Gastrocnemius medialis (tissue), 4 donors: Measurements from ENCODE around the gene SUPT20HL1.
"Not testable (repeated sequence)": the region's sequence is repeated elsewhere in the genome, so short reads cannot be mapped to it uniquely, and the experiment has no call there.

ENCODE experiments used
- POLR2A ChIP-seq, 2 donors: fragments of 450-650 bp; IDR thresholded peaks; one replicate each; pipeline ENCODE4 v1.6.1; 2017; ENCODE audit warnings: antibody characterized with exemption in 2 of 2, mild to moderate bottlenecking in 2 of 2, moderate library complexity in 2 of 2
- TF ChIP-seq, protein P1 (sequence below), 5 experiments: fragments of 450-650 bp in 3 of 5; fragments of 200-600 bp in 2 of 5; sonication (generic) in 2 of 5; IDR thresholded peaks in 4 of 5; conservative IDR thresholded peaks in 1 of 5; 1 replicate in 4 of 5; 2 replicates in 1 of 5; pipeline ENCODE4 v1.5.1; 2016 to 2019; ENCODE audit warnings: antibody characterized with exemption in 5 of 5, mild to moderate bottlenecking in 3 of 5, moderate library complexity in 3 of 5

DNA sequence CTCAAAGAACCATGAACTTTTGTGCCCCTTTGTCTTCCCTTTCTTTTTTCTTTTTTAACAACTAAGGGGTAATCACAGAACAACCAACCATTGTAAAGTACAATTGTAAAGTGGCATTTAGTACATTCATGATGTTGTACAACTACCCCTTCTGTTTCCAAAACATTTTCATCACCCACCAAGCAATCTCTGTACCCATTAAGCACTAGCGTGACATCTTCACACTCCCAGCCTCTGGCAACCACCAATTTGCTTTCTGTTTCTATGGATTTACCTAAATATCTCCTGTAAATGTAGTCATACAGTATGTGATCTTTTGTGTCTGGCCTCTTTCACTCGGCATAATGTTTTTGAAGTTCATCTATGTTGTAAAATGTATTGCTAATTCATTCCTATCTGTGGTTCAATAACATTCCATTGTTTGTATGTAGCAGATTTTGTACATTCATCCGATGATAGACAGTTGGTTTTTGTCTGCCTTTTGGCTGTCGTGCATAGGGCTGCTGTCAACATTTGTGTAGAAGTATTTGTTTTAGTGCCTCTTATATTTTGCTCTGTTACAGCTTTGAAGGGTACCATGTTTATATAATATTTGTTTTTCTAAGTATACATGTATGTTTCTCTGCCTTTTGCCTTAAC lies 6.4 kb downstream of the SUPT20HL1 start:
- TF ChIP-seq, protein P1, sequence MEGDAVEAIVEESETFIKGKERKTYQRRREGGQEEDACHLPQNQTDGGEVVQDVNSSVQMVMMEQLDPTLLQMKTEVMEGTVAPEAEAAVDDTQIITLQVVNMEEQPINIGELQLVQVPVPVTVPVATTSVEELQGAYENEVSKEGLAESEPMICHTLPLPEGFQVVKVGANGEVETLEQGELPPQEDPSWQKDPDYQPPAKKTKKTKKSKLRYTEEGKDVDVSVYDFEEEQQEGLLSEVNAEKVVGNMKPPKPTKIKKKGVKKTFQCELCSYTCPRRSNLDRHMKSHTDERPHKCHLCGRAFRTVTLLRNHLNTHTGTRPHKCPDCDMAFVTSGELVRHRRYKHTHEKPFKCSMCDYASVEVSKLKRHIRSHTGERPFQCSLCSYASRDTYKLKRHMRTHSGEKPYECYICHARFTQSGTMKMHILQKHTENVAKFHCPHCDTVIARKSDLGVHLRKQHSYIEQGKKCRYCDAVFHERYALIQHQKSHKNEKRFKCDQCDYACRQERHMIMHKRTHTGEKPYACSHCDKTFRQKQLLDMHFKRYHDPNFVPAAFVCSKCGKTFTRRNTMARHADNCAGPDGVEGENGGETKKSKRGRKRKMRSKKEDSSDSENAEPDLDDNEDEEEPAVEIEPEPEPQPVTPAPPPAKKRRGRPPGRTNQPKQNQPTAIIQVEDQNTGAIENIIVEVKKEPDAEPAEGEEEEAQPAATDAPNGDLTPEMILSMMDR (IDR thresholded peaks at IDR 0.05 in 4 of 5, conservative IDR thresholded peaks at IDR 0.05 in 1 of 5), result not testable (repeated sequence)
- TF ChIP-seq POLR2A (IDR thresholded peaks at IDR 0.05), result not testable (repeated sequence)
